C4-2B (cell line): ENCODE measurements around the gene DNTTIP2.

Experiments
- ZFX ChIP-seq: fragments of 450-650 bp; IDR thresholded peaks from 2 replicates; pipeline ENCODE4 v1.6.1; 2017
- TF ChIP-seq, protein P1 (sequence below): fragments of 450-650 bp; conservative IDR thresholded peaks from 2 replicates; pipeline ENCODE4 v1.5.1; 2017; ENCODE audit warnings: mild to moderate bottlenecking

DNA sequence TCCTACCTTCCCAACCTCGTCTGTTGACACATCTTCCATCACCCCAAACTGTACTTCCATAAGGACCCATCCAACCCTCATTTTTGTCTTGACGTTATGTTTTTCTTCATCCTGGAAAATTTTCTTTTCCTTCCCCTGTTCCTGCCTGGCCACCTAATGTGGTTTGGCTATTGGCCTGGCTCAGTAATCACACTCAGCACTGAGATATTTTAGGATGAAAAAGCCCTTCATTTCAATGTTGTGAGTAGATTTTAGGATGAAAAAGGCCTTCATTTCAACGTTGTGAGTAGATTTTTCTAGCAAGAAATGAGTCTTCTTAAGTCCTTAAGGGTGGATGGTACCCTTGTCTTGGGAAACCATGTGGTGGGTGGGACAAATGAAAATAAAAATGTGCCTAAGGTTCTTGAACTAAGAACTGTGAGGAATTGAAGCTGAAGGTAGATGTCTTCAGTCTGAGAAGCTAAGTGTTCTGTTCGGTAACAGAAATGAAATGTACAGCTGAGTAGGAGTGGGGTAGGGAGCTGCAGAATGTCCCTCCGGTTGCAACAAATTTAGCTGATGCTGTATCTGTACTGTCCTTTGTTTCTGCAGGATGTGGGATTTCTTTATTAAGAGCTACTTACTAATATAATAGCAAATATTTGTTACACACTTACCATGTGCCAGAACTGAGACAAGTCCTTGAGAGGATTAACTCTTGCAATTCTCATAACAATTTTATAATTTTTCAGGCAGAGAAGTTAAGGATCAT lies 36.1 kb downstream of the DNTTIP2 start:
- TF ChIP-seq, protein P1, sequence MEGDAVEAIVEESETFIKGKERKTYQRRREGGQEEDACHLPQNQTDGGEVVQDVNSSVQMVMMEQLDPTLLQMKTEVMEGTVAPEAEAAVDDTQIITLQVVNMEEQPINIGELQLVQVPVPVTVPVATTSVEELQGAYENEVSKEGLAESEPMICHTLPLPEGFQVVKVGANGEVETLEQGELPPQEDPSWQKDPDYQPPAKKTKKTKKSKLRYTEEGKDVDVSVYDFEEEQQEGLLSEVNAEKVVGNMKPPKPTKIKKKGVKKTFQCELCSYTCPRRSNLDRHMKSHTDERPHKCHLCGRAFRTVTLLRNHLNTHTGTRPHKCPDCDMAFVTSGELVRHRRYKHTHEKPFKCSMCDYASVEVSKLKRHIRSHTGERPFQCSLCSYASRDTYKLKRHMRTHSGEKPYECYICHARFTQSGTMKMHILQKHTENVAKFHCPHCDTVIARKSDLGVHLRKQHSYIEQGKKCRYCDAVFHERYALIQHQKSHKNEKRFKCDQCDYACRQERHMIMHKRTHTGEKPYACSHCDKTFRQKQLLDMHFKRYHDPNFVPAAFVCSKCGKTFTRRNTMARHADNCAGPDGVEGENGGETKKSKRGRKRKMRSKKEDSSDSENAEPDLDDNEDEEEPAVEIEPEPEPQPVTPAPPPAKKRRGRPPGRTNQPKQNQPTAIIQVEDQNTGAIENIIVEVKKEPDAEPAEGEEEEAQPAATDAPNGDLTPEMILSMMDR = no peak
- TF ChIP-seq ZFX = no peak
